GM23338 (cell line): ENCODE results near the gene XIRP2. TPM values are rescaled to one million over a fixed set of nuclear protein-coding genes. Genes with fewer than 3 reads are reported as not detected.

Experiments
- ATAC-seq: fragments of 200-7000 bp; cut with Tn5 transposase; 3 replicates; pipeline ENCODE4 v1.9.1; 2020
- DNase-seq: peaks from one replicate; pipeline ENCODE4 v3.0.0-alpha.2; 2015; ENCODE audit warnings: low spot score
- H2AFZ ChIP-seq: fragments of 200-600 bp; sonication (generic); 2 replicates; pipeline ENCODE4 v1.8.0; 2016; ENCODE audit warnings: antibody characterized with exemption, mild to moderate bottlenecking, moderate library complexity
- H3F3A ChIP-seq: fragments of 200-600 bp; sonication (generic); replicated peaks from 2 replicates; pipeline ENCODE4 v1.8.0; 2017; ENCODE audit warnings: antibody characterized with exemption, mixed run types, low read depth
- H3K27ac ChIP-seq: fragments of 200-600 bp; sonication (generic); 2 replicates; pipeline ENCODE4 v1.6.1; 2016; ENCODE audit warnings: low read depth
- H3K27me3 ChIP-seq: fragments of 200-600 bp; sonication (generic); 2 replicates; pipeline ENCODE4 v1.8.0; 2016; ENCODE audit warnings: mild to moderate bottlenecking, mixed run types, moderate library complexity; ENCODE audit not compliant: insufficient read depth
- H3K36me3 ChIP-seq: fragments of 200-600 bp; sonication (generic); 2 replicates; pipeline ENCODE4 v1.8.0; 2016; ENCODE audit warnings: mild to moderate bottlenecking; ENCODE audit not compliant: insufficient read depth
- H3K4me1 ChIP-seq: fragments of 200-600 bp; sonication (generic); 2 replicates; pipeline ENCODE4 v1.8.0; 2016; ENCODE audit warnings: mild to moderate bottlenecking, moderate library complexity; ENCODE audit not compliant: insufficient read depth
- H3K4me2 ChIP-seq: fragments of 200-600 bp; sonication (generic); 2 replicates; pipeline ENCODE4 v1.7.1; 2017; ENCODE audit warnings: mixed run types
- H3K4me3 ChIP-seq: fragments of 200-600 bp; sonication (generic); 2 replicates; pipeline ENCODE4 v1.6.1; 2016; ENCODE audit warnings: mixed run types
- H3K79me2 ChIP-seq: fragments of 200-600 bp; sonication (generic); replicated peaks from 2 replicates; pipeline ENCODE4 v1.8.0; 2017; ENCODE audit warnings: mild to moderate bottlenecking; ENCODE audit not compliant: insufficient read depth
- H3K9me2 ChIP-seq: fragments of 200-600 bp; sonication (generic); 2 replicates; pipeline ENCODE4 v1.8.0; 2017; ENCODE audit not compliant: insufficient read depth
- H4K20me1 ChIP-seq: fragments of 200-600 bp; sonication (generic); replicated peaks from 2 replicates; pipeline ENCODE4 v1.8.0; 2017; ENCODE audit warnings: mild to moderate bottlenecking; ENCODE audit not compliant: insufficient read depth
- H3K27ac Mint-ChIP-seq: 2 replicates; pipeline ENCODE4 v1.8.0; 2020; ENCODE audit warnings: inconsistent platforms, mild to moderate bottlenecking, moderate library complexity, mixed read lengths
- H3K27me3 Mint-ChIP-seq: 3 replicates; pipeline ENCODE4 v1.8.0; 2022; ENCODE audit warnings: low read depth, mild to moderate bottlenecking, moderate library complexity, mixed read lengths, inconsistent platforms; ENCODE audit not compliant: insufficient read depth, poor library complexity
- H3K36me3 Mint-ChIP-seq: 3 replicates; pipeline ENCODE4 v1.8.0; 2021; ENCODE audit warnings: low read depth, mild to moderate bottlenecking, inconsistent platforms, moderate library complexity, mixed read lengths
- H3K4me1 Mint-ChIP-seq: 3 replicates; pipeline ENCODE4 v1.8.0; 2020; ENCODE audit warnings: mild to moderate bottlenecking, inconsistent platforms, mixed read lengths
- H3K4me3 Mint-ChIP-seq: 3 replicates; pipeline ENCODE4 v1.8.0; 2021; ENCODE audit warnings: moderate library complexity, mild to moderate bottlenecking, inconsistent platforms, mixed read lengths
- H3K9me3 Mint-ChIP-seq: 3 replicates; pipeline ENCODE4 v1.8.0; 2020; ENCODE audit warnings: moderate library complexity, mild to moderate bottlenecking, inconsistent platforms, mixed read lengths
- CREB1 ChIP-seq: fragments of 250-450 bp; sonication (Bioruptor Pico); IDR thresholded peaks from 2 replicates; pipeline ENCODE4 v1.5.0; 2020; ENCODE audit warnings: low read depth, mild to moderate bottlenecking, moderate library complexity
- JUNB ChIP-seq: IDR thresholded peaks from one replicate; pipeline ENCODE4 v1.6.1; 2016; ENCODE audit warnings: antibody characterized with exemption; ENCODE audit not compliant: unreplicated experiment
- STAT1 ChIP-seq: IDR thresholded peaks from one replicate; pipeline ENCODE4 v1.6.1; 2016; ENCODE audit warnings: antibody characterized with exemption; ENCODE audit not compliant: unreplicated experiment
- ZNF331 ChIP-seq: fragments of 250-450 bp; sonication (Bioruptor Pico); IDR thresholded peaks from 2 replicates; pipeline ENCODE4 v1.5.0; 2020; ENCODE audit warnings: low read depth, mild to moderate bottlenecking, moderate library complexity
- polyA plus RNA-seq: library from polyadenylated mRNA; unstranded; fragments of >200 nt; fragmentation: Nextera tagmentation; extraction: Ambion mirVana; gene quantifications from 2 replicates; pipeline ENCODE4 v1.2.1, GENCODE V29; 2016
- total RNA-seq: library from RNA; depleted of rRNA; stranded (reverse); fragments of >200 nt; shearing (Covaris generic); gene quantifications from 2 replicates; pipeline ENCODE4 v1.2.3, GENCODE V29; 2014
- TF ChIP-seq, protein P1 (sequence below): IDR thresholded peaks from 2 replicates; pipeline ENCODE4 v1.6.1; 2016; ENCODE audit warnings: antibody characterized with exemption
- TF ChIP-seq, protein P2 (sequence below): fragments of 250-450 bp; sonication (Bioruptor Pico); IDR thresholded peaks from 2 replicates; pipeline ENCODE4 v1.5.0; 2020; ENCODE audit warnings: mild to moderate bottlenecking, moderate library complexity

XIRP2 gene
- total and polyA plus RNA-seq, 2 experiments from 2014 or later: 0.17 to 0.31 TPM

- DNase-seq: no peak
- Mint-ChIP-seq H3K9me3 (no peaks in the 10 kb centered on the region), H3K4me3 (no peak overlapping the region), H3K4me1 (peaks cover 12% of the 10 kb centered on the region; the same call in 2 of the 3 replicates), H3K36me3 (no peaks in the 10 kb centered on the region), H3K27me3 (no peaks in the 10 kb centered on the region), H3K27ac (no peak overlapping the region)
- H3K27me3 ChIP-seq: no peaks in the 10 kb centered on the region
- H3K27ac ChIP-seq: no peak overlapping the region
- H3K4me2 ChIP-seq: no peak overlapping the region
- no peaks in the 10 kb centered on the region for H3F3A ChIP-seq
- H2AFZ ChIP-seq: no peak overlapping the region
- no peaks in the 10 kb centered on the region for H4K20me1 ChIP-seq
- H3K4me1 ChIP-seq: no peaks in the 10 kb centered on the region
- H3K36me3 ChIP-seq: no peaks in the 10 kb centered on the region
- no peaks in the 10 kb centered on the region for H3K9me2 ChIP-seq
- TF ChIP-seq, protein P1, sequence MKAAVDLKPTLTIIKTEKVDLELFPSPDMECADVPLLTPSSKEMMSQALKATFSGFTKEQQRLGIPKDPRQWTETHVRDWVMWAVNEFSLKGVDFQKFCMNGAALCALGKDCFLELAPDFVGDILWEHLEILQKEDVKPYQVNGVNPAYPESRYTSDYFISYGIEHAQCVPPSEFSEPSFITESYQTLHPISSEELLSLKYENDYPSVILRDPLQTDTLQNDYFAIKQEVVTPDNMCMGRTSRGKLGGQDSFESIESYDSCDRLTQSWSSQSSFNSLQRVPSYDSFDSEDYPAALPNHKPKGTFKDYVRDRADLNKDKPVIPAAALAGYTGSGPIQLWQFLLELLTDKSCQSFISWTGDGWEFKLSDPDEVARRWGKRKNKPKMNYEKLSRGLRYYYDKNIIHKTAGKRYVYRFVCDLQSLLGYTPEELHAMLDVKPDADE: no peak
- no peak for TF ChIP-seq STAT1
- H3K4me3 ChIP-seq: no peak overlapping the region
- no peak for ATAC-seq
- H3K79me2 ChIP-seq: no peaks in the 10 kb centered on the region
Measured at GRCh38 chr2:167132906-167133555, 244.8 kb downstream of the XIRP2 start.

- Histone ChIP-seq H3K79me2 (no peaks in the 10 kb centered on the region), H2AFZ (no peak overlapping the region), H3K36me3 (no peaks in the 10 kb centered on the region), H3K4me2 (no peak overlapping the region), H3K4me1 (no peaks in the 10 kb centered on the region), H4K20me1 (no peaks in the 10 kb centered on the region), H3K9me2 (no peaks in the 10 kb centered on the region), H3K27ac (no peak overlapping the region), H3K27me3 (no peaks in the 10 kb centered on the region), H3K4me3 (no peak overlapping the region), H3F3A (no peaks in the 10 kb centered on the region)
- DNase-seq: no peak
- TF ChIP-seq CREB1 (CRISPR knock-in tag) (no peak), JUNB (no peak)
- Mint-ChIP-seq H3K36me3 (no peaks in the 10 kb centered on the region), H3K27me3 (no peaks in the 10 kb centered on the region), H3K4me3 (no peak overlapping the region), H3K27ac (no peak overlapping the region), H3K4me1 (peaks cover 12% of the 10 kb centered on the region; the same call in 2 of the 3 replicates), H3K9me3 (no peaks in the 10 kb centered on the region)
- ATAC-seq: no peak
Measured at GRCh38 chr2:167133614-167134013, 245.3 kb downstream of the XIRP2 start.

- Mint-ChIP-seq H3K9me3 (no peaks in the 10 kb centered on the region), H3K4me3 (no peak overlapping the region), H3K27ac (no peak overlapping the region), H3K27me3 (no peaks in the 10 kb centered on the region), H3K36me3 (no peaks in the 10 kb centered on the region), H3K4me1 (peaks cover 12% of the 10 kb centered on the region; the same call in 2 of the 3 replicates)
- ATAC-seq: no peak
- Histone ChIP-seq H3K27me3 (no peaks in the 10 kb centered on the region), H3F3A (no peaks in the 10 kb centered on the region), H3K4me3 (no peak overlapping the region), H3K4me2 (no peak overlapping the region), H3K4me1 (no peaks in the 10 kb centered on the region), H3K27ac (no peak overlapping the region), H3K79me2 (no peaks in the 10 kb centered on the region), H4K20me1 (no peaks in the 10 kb centered on the region), H3K9me2 (no peaks in the 10 kb centered on the region), H2AFZ (no peak overlapping the region), H3K36me3 (no peaks in the 10 kb centered on the region)
- DNase-seq: no peak
- TF ChIP-seq, protein P1: no peak
- TF ChIP-seq CREB1 (CRISPR knock-in tag) (no peak), ZNF331 (CRISPR knock-in tag) (no peak)
- TF ChIP-seq, protein P2, sequence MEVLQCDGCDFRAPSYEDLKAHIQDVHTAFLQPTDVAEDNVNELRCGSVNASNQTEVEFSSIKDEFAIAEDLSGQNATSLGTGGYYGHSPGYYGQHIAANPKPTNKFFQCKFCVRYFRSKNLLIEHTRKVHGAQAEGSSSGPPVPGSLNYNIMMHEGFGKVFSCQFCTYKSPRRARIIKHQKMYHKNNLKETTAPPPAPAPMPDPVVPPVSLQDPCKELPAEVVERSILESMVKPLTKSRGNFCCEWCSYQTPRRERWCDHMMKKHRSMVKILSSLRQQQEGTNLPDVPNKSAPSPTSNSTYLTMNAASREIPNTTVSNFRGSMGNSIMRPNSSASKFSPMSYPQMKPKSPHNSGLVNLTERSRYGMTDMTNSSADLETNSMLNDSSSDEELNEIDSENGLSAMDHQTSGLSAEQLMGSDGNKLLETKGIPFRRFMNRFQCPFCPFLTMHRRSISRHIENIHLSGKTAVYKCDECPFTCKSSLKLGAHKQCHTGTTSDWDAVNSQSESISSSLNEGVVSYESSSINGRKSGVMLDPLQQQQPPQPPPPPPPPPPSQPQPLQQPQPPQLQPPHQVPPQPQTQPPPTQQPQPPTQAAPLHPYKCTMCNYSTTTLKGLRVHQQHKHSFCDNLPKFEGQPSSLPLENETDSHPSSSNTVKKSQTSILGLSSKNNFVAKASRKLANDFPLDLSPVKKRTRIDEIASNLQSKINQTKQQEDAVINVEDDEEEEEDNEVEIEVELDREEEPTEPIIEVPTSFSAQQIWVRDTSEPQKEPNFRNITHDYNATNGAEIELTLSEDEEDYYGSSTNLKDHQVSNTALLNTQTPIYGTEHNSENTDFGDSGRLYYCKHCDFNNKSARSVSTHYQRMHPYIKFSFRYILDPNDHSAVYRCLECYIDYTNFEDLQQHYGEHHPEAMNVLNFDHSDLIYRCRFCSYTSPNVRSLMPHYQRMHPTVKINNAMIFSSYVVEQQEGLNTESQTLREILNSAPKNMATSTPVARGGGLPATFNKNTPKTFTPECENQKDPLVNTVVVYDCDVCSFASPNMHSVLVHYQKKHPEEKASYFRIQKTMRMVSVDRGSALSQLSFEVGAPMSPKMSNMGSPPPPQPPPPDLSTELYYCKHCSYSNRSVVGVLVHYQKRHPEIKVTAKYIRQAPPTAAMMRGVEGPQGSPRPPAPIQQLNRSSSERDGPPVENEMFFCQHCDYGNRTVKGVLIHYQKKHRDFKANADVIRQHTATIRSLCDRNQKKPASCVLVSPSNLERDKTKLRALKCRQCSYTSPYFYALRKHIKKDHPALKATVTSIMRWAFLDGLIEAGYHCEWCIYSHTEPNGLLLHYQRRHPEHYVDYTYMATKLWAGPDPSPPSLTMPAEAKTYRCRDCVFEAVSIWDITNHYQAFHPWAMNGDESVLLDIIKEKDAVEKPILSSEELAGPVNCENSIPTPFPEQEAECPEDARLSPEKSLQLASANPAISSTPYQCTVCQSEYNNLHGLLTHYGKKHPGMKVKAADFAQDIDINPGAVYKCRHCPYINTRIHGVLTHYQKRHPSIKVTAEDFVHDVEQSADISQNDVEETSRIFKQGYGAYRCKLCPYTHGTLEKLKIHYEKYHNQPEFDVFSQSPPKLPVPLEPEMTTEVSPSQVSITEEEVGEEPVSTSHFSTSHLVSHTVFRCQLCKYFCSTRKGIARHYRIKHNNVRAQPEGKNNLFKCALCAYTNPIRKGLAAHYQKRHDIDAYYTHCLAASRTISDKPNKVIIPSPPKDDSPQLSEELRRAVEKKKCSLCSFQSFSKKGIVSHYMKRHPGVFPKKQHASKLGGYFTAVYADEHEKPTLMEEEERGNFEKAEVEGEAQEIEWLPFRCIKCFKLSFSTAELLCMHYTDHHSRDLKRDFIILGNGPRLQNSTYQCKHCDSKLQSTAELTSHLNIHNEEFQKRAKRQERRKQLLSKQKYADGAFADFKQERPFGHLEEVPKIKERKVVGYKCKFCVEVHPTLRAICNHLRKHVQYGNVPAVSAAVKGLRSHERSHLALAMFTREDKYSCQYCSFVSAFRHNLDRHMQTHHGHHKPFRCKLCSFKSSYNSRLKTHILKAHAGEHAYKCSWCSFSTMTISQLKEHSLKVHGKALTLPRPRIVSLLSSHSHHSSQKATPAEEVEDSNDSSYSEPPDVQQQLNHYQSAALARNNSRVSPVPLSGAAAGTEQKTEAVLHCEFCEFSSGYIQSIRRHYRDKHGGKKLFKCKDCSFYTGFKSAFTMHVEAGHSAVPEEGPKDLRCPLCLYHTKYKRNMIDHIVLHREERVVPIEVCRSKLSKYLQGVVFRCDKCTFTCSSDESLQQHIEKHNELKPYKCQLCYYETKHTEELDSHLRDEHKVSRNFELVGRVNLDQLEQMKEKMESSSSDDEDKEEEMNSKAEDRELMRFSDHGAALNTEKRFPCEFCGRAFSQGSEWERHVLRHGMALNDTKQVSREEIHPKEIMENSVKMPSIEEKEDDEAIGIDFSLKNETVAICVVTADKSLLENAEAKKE (CRISPR knock-in tag): no peak
Measured at GRCh38 chr2:167134381-167135072, 246.2 kb downstream of the XIRP2 start.
